SHP77 (cell line): ENCODE data around the gene PP2D1.
"Not testable (repeated sequence)": the region's sequence is repeated elsewhere in the genome, so short reads cannot be mapped to it uniquely, and the experiment has no call there.

Experiments used
- DNase-seq, 2 experiments: peaks; one replicate each; lab custom pipeline; 2025; lab: John Stamatoyannopoulos, UW

Gene PP2D1, protein sequence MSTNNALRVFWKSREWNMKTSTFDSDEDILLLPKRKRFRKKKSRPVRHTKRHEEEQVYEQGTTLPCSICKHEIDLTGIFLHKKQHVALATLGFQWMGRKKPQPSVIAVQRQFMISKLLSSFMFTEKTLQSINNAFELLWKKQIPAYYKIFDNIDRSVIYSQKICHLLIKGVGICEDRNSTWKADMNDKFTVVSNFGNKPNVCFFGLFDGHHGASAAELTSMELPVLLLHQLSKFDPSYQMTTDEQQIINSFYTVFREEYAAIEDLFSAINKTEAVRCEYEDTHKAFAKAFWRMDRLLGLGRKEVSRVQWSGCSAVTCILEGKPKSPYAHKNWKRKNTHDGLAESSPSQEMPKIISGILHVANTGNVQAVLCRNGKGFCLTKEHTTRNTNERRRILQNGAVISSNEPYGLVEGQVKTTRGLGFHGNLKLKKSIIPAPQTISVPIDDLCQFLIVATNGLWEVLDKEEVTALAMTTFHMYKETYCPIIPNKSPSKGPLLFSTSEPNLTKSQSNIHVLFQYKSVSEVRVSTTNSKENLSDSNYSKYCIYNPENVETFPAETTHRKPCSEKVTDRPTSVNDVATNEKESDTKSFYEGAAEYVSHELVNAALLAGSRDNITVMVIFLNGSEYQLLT

DNA sequence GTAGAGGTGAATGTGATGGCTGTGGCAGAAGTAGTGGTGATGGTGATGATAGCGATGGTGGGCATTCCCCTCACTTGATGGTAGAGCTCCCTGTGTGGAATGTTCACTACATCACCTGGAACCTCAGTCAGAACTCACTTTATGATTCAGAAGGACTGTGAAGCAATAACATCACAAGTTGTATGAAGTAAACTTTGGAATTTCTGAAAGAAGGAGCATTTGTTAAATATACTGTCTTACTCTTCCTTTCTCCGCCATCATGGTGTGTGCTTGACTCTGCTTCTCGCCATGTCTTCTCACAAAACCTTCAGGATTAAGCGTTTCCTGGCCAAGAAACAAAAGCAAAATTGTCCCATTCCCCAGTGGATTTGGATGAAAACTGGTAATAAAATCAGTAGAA lies at the start of gene PP2D1:
PP2D1 (minus strand) TSS at position 101 of the 400 bp plus-strand sequence. CDS start 192 bp downstream, outside the sequence.
- no peak for DNase-seq

DNA sequence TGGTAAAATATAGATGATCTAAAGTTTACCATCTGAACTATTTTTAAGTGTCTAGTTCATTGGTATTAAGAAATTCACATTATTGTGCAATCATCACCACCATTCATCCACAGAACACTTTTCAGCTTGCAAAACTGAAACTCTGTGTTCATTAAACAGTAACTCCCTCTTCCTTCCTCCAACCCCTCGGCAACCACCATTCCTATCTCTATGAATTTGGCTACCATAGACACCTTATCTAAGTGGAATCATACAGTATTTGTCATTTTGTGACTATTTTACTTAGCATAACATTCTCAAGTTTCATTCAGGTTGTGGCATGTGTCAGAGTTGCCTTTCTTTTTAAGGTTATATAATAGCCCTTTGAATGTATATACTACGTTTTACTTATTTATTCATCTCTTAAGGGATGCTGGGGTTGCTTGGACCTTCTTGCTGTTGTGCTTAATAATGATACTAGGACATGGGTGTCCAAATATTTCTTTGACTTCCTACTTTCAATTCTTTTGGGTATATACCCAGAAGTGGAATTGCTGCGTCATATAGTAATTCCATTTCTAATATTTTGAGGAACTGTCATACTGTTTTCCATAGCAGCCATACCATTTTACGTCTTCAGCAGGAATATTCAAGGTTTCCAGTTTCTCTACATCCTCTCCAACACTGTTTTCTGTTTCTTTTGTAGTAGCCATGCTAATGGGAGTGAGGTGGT lies 49.1 kb upstream of the PP2D1 start:
- no peak for DNase-seq

DNA sequence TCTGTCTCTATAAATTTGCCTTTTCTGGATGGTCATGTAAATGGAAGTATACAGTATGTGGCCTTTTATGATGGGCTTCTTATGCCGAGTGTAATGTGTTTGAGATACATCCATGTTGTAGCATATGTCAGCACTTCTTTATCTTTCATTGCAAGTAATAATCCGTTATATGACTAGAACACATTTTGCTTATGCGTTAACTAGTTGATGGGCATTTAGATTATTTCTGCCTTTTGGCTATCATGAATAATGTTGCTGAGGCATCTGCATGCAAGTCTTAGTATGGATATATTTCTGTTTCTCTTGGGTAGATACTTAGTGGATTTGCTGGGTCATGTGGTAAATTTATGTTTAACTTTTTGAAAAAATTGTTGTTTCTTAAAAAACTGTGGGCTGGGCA lies 47.9 kb upstream of the PP2D1 start:
- no peak for DNase-seq

DNA sequence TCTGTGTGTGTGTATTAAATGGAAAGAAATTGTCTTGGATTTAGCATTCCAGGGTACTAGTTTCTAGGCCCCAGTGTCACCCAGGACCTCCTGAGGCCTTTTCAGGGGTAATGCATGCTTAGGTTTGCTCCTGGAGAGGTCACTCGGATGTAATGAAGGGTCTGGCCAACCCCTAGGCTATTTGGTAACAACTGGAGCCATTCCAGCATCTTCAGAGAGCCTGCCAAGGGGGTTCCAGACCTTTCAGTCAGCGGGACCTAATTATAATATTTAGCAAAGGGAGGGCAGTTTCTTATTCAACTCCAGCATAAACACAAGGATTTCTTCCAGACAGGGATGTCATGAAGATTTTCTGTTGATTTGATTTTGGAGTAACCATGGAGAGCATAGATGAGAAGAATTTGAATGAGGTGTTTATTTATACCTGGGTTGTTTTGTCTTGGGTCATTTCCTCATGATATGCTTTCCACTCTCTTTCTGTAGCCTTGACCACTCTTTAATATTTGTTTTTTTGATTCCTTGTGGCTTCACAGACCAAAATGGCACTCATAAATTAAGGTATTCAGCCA lies 45.6 kb upstream of the PP2D1 start:
- no peak for DNase-seq

DNA sequence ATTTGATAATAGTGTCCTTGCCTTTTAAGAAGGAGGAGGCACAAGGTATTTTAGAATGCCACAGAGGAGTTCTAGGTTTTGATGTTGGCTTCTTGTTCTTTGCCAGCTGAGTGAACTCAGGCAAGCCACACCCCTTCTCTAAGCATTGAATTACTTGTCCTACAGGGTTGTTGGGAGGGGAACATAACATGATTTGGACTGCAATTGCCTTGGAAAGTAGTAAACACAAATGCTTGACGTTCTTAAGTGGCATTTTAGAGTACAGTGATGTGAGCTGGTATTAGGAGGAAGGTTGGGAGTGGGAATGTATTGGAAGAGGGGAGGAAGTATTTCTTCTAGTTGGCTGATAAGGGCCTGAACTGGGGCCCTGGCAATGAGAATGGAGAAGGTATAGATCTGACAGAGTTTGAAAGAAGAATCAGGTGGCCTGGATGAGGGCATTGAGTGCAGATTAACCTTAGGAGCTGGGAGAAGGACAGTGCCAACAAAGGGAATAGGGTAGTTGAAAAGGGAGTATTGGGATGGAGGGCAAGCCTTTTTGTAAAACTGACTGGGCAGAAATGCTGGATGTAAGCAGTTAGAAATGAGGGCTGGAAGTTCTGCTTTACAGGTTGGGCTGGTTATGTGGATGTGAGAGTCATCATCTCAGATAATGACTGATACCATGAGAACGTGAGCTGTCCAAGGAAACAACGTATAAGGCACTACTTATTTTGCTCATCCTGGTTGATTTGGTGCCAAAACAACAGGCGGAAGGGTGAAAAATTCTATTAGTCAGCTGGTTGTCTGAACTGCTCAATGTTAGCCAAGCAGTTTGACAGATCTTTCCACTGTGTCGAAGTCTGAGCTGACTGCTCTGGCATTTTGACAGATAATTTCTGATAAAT lies 44.9 kb upstream of the PP2D1 start:
- no peak for DNase-seq

DNA sequence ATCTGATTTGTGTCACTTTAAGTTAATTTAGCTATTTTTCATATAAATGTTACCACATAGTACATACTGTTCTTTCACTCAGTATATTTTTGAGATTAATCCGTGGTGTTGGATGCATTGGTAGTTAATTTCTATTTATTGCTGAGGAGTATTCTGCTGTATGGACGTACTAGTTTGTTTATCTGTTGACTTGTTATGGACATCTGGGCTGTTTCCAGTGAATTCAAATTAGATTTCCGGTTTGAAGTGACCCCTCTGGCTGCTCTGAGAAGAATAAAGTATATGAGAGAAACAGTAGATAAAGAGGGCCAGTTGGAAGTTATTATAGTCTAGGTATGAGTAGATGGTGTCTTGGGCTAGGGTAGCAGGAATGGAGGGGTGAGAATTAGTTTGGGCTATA lies 43.8 kb upstream of the PP2D1 start:
- no peak for DNase-seq

DNA sequence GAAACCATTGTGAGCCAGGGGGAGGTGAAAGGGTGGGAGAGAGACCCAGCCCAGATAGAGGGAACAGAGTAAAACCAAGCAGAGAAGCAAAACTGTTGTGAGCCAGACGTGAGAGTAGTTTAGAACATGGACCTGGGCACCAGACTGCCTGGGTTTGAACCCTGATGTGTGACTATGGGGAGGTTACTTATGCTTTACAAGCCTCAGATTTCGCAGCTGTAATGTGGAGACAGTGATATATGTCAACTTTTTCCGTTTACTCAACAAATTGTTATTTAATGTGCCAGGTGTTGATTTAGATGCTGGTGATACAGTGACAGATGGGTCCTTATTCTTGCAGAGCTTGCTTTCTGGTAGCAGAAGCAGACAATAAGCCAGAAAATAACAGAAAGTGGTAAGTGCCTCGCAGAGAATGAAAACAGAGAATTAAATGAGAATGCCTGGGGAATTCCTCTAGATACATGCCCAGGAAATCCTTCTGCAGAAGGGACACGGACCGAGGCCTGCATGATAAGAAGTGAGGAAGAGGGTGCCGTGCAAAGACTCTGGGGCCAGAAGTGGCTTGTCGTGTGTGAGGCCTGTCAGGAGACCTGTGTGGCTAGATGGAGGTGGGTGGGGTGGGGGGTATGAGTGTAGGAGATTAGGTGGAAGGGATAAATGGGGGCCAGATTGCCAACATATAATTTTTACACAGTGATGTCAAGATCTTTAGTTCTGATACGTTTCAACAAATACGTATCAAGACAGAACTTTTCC lies 43.1 kb upstream of the PP2D1 start:
- DNase-seq: peak in 1 of 2 experiments; percentile 21

DNA sequence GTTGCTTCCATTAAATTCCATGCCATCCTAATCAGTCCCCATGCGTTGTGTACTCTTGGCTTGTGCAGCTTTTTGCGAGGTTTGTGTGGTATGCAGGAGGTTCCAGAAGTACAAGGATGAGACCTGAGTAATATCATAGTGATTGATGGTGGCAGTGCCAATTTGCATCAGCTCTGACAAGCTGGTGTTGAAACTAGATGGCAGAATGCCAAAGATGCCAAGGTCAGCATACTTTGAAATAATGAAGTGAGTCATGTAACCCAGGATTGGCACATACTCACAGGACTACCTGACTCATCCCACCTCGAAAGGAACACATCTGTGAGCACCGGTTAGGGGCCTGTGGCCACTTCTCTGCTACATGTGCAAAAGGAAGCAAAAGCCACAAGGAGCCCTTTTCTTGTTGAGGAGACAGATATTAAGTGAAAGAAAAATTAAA lies 42.5 kb upstream of the PP2D1 start:
- DNase-seq: peak; percentile 70 to 84

DNA sequence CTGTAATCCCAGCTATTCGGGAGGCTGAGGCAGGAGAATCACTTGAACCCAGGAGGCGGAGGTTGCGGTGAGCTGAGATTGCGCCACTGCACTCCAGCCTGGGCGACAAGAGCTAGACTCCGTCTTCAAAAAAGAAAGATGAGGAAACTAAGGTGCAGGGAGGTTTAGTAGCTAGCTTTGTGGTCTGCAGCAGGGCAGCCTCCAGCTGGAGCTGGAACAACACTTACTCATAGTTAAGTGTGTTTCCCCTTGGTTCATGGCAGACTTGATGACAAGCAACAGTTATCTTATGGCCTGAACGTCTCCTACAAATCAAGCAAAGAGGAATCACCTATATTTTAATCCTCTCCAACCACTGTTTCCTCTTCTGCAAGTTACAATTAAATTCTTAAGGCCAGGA lies 40.8 kb upstream of the PP2D1 start:
- DNase-seq: no peak

DNA sequence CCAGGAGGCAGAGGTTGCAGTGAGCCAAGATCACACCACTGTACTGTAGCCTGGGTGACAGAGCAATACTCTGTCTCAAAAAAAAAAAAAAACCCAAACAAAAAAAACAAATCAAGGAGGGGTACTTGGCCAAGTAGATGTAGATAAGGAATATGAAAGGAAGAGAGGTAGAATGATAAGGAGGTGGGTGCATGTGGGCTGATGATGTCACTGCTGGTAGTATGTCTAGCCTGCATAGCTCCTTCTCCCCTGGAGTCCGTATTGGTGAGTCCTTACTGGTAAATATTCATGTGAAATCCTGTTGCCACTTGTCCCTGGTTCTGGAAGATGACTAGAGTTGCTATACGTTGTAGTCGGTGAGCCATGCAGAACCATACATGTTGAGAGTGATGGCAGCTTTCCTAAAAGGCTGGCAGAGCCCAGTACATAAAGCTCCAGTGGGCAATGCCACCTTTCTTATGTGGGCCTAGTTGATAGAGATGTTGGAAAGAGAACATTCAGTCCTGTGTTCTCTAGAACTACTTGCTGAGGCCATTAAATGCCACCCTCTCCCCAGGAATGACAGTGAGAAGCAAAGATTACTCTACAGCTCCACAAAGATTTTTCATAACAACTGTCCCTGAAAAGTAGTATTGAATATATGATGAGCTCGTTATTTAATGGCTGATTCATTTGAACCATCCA lies 39.2 kb upstream of the PP2D1 start:
- no peak for DNase-seq

DNA sequence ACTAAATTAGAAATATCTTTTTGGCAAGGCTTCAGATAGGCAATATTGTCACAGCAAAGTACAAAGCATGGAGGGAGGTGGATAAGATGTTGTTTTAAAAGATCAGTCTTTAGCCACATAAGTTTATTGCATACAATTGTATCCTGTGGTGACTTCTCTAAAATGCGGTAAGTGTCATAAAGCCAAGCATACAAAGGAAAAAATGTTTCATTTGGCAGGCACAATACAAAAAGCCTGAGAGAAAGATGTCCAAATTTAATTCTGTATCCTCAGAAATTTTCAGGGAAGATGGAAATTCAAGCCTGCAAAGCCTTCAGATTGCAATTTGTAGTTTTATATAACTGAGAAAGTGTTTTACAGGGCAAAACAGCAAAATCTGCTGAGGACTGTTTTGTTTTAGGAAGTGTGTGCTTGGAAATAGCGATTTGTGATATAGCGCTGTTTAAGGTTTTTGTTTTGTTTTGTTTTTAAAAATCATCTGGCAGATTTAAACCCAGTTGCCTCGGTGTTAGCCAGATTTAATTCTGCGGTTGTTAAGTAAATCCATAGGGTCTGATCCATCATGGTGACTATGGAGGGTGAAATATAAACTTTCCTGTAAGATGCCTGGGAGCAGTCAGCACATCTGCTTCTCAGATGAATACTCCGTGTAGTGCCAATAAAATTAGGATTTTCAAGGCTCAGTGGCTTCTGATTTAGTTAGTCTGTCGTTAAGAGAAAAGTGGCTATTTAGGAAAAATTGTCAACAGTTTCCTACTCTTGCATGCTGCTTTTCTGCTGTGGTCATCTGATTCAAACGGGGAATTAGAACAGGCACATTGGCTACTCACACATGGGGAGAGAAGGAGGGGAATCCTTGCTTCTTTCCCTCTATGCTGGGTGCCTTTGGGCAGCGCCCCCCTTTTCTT lies 36.2 kb upstream of the PP2D1 start:
- no peak for DNase-seq

DNA sequence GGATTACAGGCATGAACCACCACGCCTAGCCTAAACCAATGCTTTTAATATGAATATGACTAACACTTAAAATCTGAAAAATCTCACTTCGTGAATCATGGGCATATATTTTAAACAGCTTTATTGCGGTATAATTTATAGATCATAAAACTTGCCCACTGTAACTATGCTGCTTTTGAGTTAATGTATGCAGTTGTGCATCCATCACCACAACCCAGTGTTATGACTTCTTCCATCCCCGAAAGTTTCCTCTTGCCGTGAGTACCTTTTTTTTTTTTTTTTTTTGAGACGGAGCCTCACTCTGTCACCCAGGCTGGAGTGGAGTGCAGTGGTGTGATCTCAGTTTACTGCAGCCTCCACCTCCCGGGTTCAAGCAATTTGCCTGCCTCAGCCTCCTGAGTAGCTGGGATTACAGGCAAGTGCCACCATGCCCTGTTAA lies 35.3 kb upstream of the PP2D1 start:
- DNase-seq: no peak

DNA sequence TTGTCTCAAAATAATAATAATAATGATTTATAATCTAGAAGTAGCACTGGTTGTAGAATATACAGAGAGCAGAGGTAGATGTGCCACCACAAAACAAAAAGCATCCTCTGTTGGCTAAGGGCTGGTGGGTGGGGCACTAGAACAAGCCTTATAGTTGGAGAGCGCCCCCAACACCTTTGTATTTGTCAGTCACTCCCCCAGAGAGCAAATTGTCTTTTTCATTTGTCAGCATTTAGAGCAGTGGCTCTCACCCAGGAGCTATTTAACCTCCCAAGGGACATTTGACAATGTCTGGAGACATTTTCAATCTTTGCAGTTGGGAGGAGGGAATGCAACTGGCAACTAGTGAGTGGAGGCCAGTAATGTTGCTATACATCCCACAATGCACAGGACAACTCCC lies 34.5 kb upstream of the PP2D1 start:
- DNase-seq: no peak

DNA sequence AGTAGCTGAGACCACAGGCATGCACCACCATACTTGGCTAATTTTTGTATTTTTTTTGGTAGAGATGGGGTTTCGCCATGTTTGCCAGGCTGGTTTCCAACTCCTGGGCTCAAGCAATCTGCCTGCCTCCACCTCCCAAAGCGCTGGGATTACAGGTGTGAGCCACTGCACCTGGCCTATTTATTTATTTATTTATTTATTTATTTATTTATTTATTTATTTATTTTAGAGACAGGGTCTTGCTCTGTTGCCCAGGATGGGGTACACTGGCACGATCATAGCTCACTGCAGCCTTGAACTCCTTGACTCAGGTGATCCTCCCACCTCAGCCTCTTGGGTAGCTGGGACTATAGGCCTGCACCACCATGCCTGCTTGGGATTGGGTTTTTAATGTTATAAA lies 33.1 kb upstream of the PP2D1 start:
- not testable (repeated sequence) for DNase-seq

DNA sequence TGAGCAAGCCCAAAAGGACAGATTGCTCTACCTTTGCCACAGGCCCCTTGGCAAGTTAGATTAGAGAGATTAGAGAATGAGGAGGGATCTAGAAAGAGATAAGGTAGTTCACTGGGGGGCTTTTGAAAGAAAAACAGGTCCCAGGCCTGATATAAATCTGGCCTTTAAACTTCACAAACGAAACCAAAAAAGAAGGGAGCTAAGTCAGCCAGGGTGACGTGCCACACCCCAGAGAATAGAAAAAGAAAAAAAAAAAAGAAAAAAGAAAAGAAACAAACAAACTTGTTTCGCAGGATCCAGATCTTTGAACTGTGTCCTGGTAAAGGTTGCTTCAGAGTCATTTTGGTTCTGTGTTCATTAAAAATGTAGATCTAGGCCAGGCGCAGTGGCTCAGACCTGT lies 31.8 kb upstream of the PP2D1 start:
- no peak for DNase-seq

DNA sequence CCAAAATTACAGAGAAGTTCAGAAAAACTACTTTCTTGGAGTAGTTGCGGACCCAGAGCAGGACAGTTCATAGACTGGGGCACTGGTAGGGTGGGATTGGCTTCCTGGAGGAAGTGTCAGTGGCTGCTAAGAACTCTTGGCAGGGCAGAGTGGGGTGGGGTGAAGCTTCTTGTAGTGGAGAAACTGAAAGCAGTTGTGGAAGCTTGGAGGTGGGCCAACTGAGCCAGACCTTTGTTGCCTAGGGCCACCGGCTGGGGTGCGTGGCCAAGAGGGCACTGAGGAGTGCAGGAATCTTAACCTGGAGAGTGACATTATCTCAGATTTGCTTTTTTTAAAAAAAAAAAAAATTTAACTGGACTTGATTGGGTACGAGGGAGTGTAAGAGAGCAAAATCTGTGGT lies 31.3 kb upstream of the PP2D1 start:
- no peak for DNase-seq

DNA sequence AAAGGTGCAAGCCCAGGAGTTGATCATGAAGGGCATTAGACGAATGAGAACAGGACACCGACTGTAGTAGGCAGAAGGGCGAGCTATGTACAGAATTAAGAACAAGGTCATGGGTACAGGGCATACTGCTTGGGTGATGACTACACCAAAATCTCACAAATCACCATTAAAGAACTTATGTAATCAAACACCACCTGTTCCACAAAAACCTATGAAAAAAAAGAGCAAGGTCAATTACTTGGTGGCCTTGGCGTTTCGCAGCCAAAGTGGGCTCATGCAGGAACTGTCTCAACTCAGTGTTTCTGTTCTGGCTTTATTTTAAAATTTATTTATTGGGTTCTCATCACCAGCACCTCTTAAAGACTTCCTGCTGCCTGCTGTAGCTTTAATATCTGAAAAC lies 30.3 kb upstream of the PP2D1 start:
- DNase-seq: no peak

DNA sequence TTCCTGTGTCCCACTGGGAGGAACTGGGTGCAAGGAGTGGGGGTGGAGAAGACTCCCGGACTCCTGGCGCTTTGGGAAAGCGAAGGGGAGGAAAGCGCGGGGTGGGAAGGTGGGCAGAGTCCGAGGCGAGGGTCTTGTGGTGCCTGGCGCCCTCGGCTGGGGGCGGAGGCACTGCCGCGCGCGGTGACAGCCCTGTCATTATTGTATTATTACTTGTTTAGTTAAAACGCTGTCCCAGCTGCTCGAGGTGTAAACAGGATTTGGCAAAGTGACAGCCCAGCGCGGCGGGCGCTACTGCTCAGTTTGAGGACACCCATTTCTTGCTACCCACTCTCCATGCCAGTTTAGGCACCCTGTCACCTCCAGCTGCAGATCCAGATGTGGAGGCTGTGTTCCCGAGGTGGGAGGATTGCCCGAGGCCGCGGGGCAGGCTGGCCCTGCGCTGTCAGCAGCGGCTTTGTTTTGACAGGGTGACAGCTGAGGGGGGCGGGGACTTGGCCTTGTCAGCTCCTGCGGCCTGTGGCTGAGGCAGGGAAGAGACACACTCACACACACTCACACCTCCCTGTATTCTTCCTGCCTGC lies 29.2 kb upstream of the PP2D1 start:
- peak; percentile 34 to 81 for DNase-seq
